ENCODE results near the gene KXD1.
A peak's percentile ranks its signal among the peaks of the same experiment; 100 is the strongest.

The KXD1 gene

DNA sequence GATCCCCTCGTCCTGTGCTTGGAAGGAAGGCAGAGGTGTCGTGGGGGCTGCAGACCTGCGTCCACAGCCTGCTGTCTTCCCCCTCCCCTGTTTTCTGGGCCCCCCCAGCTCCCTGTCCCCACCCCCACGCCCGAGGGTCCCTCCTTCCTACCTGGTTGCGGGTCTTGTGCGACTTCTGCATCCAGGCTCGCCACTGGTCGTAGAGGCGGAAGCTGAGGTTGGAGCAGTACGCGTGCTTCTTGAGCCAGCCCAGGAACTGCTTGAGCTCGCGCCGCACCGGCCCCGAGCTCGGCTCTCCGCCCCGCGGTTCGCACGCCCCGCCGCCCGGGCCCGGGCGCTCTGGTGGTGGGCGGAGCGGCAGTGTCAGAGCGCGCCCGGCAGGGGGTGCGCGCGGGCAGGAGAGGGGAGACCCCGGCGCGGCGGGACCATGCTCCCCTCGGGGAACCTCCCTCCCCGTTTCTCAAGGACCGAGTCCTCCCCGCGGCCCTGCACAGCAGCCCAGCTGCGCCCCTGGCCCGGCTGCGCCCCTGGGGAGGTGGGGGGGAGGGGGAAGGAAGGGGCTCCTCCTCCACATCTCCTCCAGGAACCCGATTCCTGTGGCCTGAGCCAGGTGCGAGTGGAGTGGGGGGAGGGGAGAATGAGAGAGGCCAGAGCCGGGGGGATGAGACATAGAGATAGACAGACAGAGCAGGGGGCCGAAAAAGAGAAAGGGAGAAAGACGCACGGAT is 36.6 kb downstream of the KXD1 start:
- Histone ChIP-seq H2AFZ (ENCODE audit: low read depth) (peak overlapping the region; percentile 54), H3K4me3 (IDR thresholded peaks at IDR 0.05; ENCODE audit: insufficient read depth, low read depth, low read length) (no peak overlapping the region), H3K79me2 (ENCODE audit: insufficient read depth, low read depth) (peaks cover 10% of the 10 kb centered on the region), H4K20me1 (ENCODE audit: insufficient read depth) (no peaks in the 10 kb centered on the region), H3K36me3 (ENCODE audit: insufficient read depth) (no peaks in the 10 kb centered on the region), H3K27ac (no peak overlapping the region), H3K9ac (peak overlapping the region; percentile 42; the same call in 1 of the 2 replicates), H3K4me2 (peak overlapping the region; percentile 89; the same call in 1 of the 2 replicates), H3K4me1 (ENCODE audit: low read depth, poor library complexity, severe bottlenecking) (peaks cover 11% of the 10 kb centered on the region), H3K27me3 (ENCODE audit: insufficient read depth, low read depth) (peaks cover 21% of the 10 kb centered on the region; the same call in 1 of the 2 replicates)
- TF ChIP-seq, protein P1, sequence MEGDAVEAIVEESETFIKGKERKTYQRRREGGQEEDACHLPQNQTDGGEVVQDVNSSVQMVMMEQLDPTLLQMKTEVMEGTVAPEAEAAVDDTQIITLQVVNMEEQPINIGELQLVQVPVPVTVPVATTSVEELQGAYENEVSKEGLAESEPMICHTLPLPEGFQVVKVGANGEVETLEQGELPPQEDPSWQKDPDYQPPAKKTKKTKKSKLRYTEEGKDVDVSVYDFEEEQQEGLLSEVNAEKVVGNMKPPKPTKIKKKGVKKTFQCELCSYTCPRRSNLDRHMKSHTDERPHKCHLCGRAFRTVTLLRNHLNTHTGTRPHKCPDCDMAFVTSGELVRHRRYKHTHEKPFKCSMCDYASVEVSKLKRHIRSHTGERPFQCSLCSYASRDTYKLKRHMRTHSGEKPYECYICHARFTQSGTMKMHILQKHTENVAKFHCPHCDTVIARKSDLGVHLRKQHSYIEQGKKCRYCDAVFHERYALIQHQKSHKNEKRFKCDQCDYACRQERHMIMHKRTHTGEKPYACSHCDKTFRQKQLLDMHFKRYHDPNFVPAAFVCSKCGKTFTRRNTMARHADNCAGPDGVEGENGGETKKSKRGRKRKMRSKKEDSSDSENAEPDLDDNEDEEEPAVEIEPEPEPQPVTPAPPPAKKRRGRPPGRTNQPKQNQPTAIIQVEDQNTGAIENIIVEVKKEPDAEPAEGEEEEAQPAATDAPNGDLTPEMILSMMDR (conservative IDR thresholded peaks at IDR 0.05; ENCODE audit: low read depth, low read length), result peak; percentile 75

DNA sequence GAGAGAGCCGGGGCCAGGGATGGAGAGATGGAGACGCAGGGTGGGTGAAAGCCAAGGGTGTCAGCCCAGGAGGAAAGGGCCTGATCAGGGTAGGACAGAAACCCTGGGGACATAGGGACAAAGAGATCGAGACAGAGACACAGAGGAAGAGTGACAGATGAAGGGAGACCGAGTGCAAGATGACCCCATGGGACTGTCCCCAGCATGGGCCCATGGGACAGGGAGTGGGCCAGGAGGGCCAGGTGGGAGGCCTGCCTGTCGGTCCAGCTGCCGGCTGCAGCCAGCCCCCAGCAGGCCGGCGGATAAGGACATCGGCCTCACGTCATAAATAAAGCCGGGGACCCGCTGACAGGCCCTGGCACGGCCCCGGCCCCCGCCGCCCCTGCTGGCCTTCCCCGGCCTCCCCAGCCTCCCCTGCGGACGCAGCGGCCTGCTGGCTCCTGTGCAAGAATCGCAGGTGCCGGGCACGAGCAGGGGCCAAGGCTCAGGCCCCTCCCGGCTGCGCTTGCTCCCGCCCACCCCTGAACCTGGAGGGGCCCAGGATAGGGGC is 37.2 kb downstream of the KXD1 start:
- peaks cover 8% of the 10 kb centered on the region for H3K4me1 ChIP-seq (ENCODE audit: low read depth, poor library complexity, severe bottlenecking)
- TF ChIP-seq, protein P1 (conservative IDR thresholded peaks at IDR 0.05; ENCODE audit: low read depth, low read length), result no peak

DNA sequence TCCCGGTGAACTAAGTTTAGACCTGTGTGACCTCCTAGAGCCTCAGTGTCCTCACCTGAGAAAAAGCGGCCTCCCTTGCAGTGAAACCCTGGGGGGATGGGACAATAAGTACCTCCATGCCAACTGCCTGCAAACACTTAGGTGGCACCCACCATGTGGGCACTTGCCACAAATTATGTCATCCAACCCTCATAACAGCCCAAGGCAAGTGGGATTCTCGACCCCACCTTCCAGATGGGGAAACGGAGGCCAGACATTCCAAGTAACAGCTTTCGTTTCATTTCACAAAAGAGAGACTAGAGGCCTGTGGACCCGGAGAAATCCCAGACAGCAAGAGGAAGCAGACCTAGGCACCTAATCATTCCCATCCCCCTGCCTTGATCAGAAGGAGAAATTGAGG is 37.8 kb downstream of the KXD1 start:
- no peaks in the 10 kb centered on the region for H3K36me3 ChIP-seq (ENCODE audit: insufficient read depth)
- H3K79me2 ChIP-seq (ENCODE audit: insufficient read depth, low read depth), result peaks cover 2% of the 10 kb centered on the region
- H4K20me1 ChIP-seq (ENCODE audit: insufficient read depth), result no peaks in the 10 kb centered on the region
- no peak overlapping the region for H3K4me2 ChIP-seq
- H3K27me3 ChIP-seq (ENCODE audit: insufficient read depth, low read depth), result peaks cover 30% of the 10 kb centered on the region; the same call in 1 of the 2 replicates
- no peak overlapping the region for H2AFZ ChIP-seq (ENCODE audit: low read depth)
- TF ChIP-seq, protein P1 (conservative IDR thresholded peaks at IDR 0.05; ENCODE audit: low read depth, low read length), result no peak
- no peak overlapping the region for H3K4me3 ChIP-seq (IDR thresholded peaks at IDR 0.05; ENCODE audit: insufficient read depth, low read depth, low read length)
- no peak overlapping the region for H3K27ac ChIP-seq
- peaks cover 6% of the 10 kb centered on the region for H3K4me1 ChIP-seq (ENCODE audit: low read depth, poor library complexity, severe bottlenecking)
- H3K9ac ChIP-seq, result no peak overlapping the region

More for the DNA sequence above, 37.2 kb downstream of the KXD1 start:
- Histone ChIP-seq H4K20me1 (ENCODE audit: insufficient read depth) (no peaks in the 10 kb centered on the region), H3K4me2 (peak overlapping the region; percentile 89; the same call in 1 of the 2 replicates), H3K9ac (peak overlapping the region; percentile 42; the same call in 1 of the 2 replicates), H3K36me3 (ENCODE audit: insufficient read depth) (no peaks in the 10 kb centered on the region), H3K4me3 (IDR thresholded peaks at IDR 0.05; ENCODE audit: insufficient read depth, low read depth, low read length) (no peak overlapping the region), H3K27me3 (ENCODE audit: insufficient read depth, low read depth) (peaks cover 26% of the 10 kb centered on the region; the same call in 1 of the 2 replicates), H2AFZ (ENCODE audit: low read depth) (peak overlapping the region; percentile 54; the same call in 1 of the 2 replicates), H3K79me2 (ENCODE audit: insufficient read depth, low read depth) (peaks cover 8% of the 10 kb centered on the region), H3K27ac (no peak overlapping the region)

DNA sequence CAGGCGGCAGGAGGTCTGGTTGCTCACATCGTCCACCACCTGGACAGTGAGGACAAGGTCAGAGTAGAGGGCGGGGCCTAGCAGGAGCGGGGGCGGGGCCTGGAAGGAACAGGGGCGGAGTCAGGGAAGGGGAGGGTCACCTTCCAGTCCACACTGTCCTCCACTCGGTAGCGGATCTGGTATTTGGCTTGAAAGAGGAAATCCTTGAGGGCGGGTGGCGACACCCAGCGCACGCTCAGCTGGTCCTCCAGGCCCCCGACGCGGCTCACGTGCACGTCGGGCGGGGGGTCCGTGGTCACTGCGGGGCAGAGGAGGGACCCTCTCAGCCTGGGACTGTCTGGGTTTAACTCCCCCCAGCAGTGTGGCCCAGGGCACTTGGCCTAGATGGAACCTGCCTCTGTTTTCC is 39.1 kb downstream of the KXD1 start:
- Histone ChIP-seq H3K27ac (no peak overlapping the region), H3K9ac (no peak overlapping the region), H2AFZ (ENCODE audit: low read depth) (no peak overlapping the region), H3K4me2 (no peak overlapping the region), H3K79me2 (ENCODE audit: insufficient read depth, low read depth) (no peaks in the 10 kb centered on the region), H4K20me1 (ENCODE audit: insufficient read depth) (no peaks in the 10 kb centered on the region), H3K36me3 (ENCODE audit: insufficient read depth) (no peaks in the 10 kb centered on the region), H3K27me3 (ENCODE audit: insufficient read depth, low read depth) (peaks cover 42% of the 10 kb centered on the region; the same call in 1 of the 2 replicates), H3K4me1 (ENCODE audit: low read depth, poor library complexity, severe bottlenecking) (peaks cover 6% of the 10 kb centered on the region), H3K4me3 (IDR thresholded peaks at IDR 0.05; ENCODE audit: insufficient read depth, low read depth, low read length) (no peak overlapping the region)
- TF ChIP-seq, protein P1 (conservative IDR thresholded peaks at IDR 0.05; ENCODE audit: low read depth, low read length), result no peak

Data from KMS-11 (cell line).